Endothelial cell of umbilical vein (primary cell): Measurements from ENCODE around the gene CASP3. TPM values are rescaled to one million over a fixed set of nuclear protein-coding genes. Genes with fewer than 3 reads are reported as not detected.
"Not testable (repeated sequence)": the region's sequence is repeated elsewhere in the genome, so short reads cannot be mapped to it uniquely, and the experiment has no call there.

Experiments used
- BruUV-seq: library from RNA; stranded (reverse); fragments of 400-500 nt; replicated peaks from 2 replicates; lab custom pipeline; 2021; lab: Mats Ljungman, UMichigan
- CTCF ChIA-PET: fragments of 300-600, 350-600 bp; sonication (Branson Sonifier 250); formaldehyde crosslinking; loops from one replicate; lab custom pipeline; 2021; ENCODE audit warnings: antibody characterized with exemption, inconsistent platforms; lab: Charles Lee
- POLR2A ChIA-PET: fragments of 300-600, 350-600 bp; sonication (Branson Sonifier 250); formaldehyde crosslinking; loops from one replicate; lab custom pipeline; 2021; ENCODE audit warnings: antibody characterized with exemption, inconsistent platforms; lab: Charles Lee
- DNase-seq: peaks from one replicate; pipeline ENCODE4 v3.0.0-alpha.2; 2011; ENCODE audit warnings: low read depth, low spot score
- FAIRE-seq: peaks from 2 replicates; lab custom pipeline; 2011; peaks lifted over from hg19 to GRCh38; lab: Jason Lieb, UNC
- H2AFZ ChIP-seq: 2 replicates; pipeline ENCODE4 v1.6.0; 2012; ENCODE audit warnings: low read depth, low read length, control low read depth, inconsistent platforms
- H3K27ac ChIP-seq: 2 replicates; pipeline ENCODE4 v1.5.1; 2011; ENCODE audit warnings: low read depth, mild to moderate bottlenecking, control low read depth, low read length, moderate library complexity; ENCODE audit not compliant: insufficient read depth
- H3K27me3 ChIP-seq, 2 experiments: 2 replicates each; pipeline versions ENCODE4 v1.6.0 to v1.6.1; 2011; ENCODE audit warnings: low read length in 2 of 2, mixed read lengths in 1 of 2; ENCODE audit not compliant: control insufficient read depth in 2 of 2, insufficient read depth in 2 of 2
- H3K36me3 ChIP-seq, 2 experiments: 2 replicates in 1 of 2; 3 replicates in 1 of 2; pipeline ENCODE4 v1.5.1; 2011; ENCODE audit warnings: low read length in 2 of 2, mild to moderate bottlenecking in 1 of 2, moderate library complexity in 1 of 2; ENCODE audit not compliant: control insufficient read depth in 2 of 2, insufficient read depth in 2 of 2; ENCODE audit errors: extremely low read depth in 1 of 2
- H3K4me1 ChIP-seq: 3 replicates; pipeline ENCODE4 v1.5.1; 2011; ENCODE audit warnings: mild to moderate bottlenecking, low read length; ENCODE audit not compliant: control insufficient read depth, insufficient read depth; ENCODE audit errors: extremely low read depth
- H3K4me2 ChIP-seq: 2 replicates; pipeline ENCODE4 v1.6.1; 2011; ENCODE audit warnings: low read length, control low read depth, mixed read lengths; ENCODE audit not compliant: insufficient read depth
- H3K4me3 ChIP-seq, 3 experiments: fragments of 200-600 bp in 1 of 3; sonication (generic), shearing (Covaris generic) in 1 of 3; replicated peaks in 1 of 3; 2 replicates each; pipeline ENCODE4 v1.5.1; 2011 to 2016; ENCODE audit warnings: control low read depth in 3 of 3, low read length in 3 of 3, mild to moderate bottlenecking in 2 of 3, inconsistent platforms in 1 of 3, low read depth in 1 of 3, moderate library complexity in 1 of 3; ENCODE audit not compliant: insufficient read depth in 1 of 3
- H3K79me2 ChIP-seq: 2 replicates; pipeline ENCODE4 v1.6.0; 2012; ENCODE audit warnings: low read length, inconsistent platforms; ENCODE audit not compliant: control insufficient read depth, insufficient read depth
- H3K9ac ChIP-seq: replicated peaks from 2 replicates; pipeline ENCODE3; 2011; ENCODE audit warnings: low read length, control low read depth; ENCODE audit not compliant: insufficient read depth; ENCODE audit errors: extremely low read depth
- H3K9me1 ChIP-seq: replicated peaks from 3 replicates; pipeline ENCODE4 v1.6.0; 2011; ENCODE audit warnings: mild to moderate bottlenecking, low read length; ENCODE audit not compliant: control insufficient read depth, insufficient read depth; ENCODE audit errors: extremely low read depth
- H3K9me3 ChIP-seq: replicated peaks from 2 replicates; pipeline ENCODE4 v1.5.1; 2012; ENCODE audit warnings: low read length, inconsistent platforms; ENCODE audit not compliant: control insufficient read depth, insufficient read depth
- H4K20me1 ChIP-seq: replicated peaks from 2 replicates; pipeline ENCODE3; 2011; ENCODE audit warnings: mild to moderate bottlenecking, low read length; ENCODE audit not compliant: control insufficient read depth, insufficient read depth; ENCODE audit errors: extremely low read depth
- EZH2 ChIP-seq: IDR thresholded peaks from 2 replicates; pipeline ENCODE4 v1.6.1; 2012; ENCODE audit warnings: borderline replicate concordance, low read depth, mild to moderate bottlenecking, moderate library complexity, low read length, inconsistent platforms; ENCODE audit not compliant: severe bottlenecking
- FOS ChIP-seq: IDR thresholded peaks from 2 replicates; pipeline ENCODE4 v1.6.1; 2011; ENCODE audit warnings: mild to moderate bottlenecking, low read length, moderate library complexity, borderline replicate concordance; ENCODE audit not compliant: insufficient read depth
- GATA2 ChIP-seq: IDR thresholded peaks from 2 replicates; pipeline ENCODE4 v1.7.0; 2011; ENCODE audit warnings: low read depth, mild to moderate bottlenecking, moderate library complexity, mixed read lengths, low read length; ENCODE audit not compliant: insufficient read length, insufficient read depth
- JUN ChIP-seq: IDR thresholded peaks from 2 replicates; pipeline ENCODE4 v1.6.1; 2011; ENCODE audit warnings: borderline replicate concordance, low read depth; ENCODE audit not compliant: insufficient read length, insufficient read depth
- MYC ChIP-seq: IDR thresholded peaks from one replicate; pipeline ENCODE4 v1.6.1; 2011; ENCODE audit warnings: mild to moderate bottlenecking, low read depth, low read length
- POLR2AphosphoS5 ChIP-seq: IDR thresholded peaks from 2 replicates; pipeline ENCODE4 v1.6.1; 2012; ENCODE audit warnings: low read depth, mild to moderate bottlenecking, control low read depth, low read length, moderate library complexity; ENCODE audit not compliant: insufficient read depth
- dilution Hi-C: fragments of 300-500 bp; cut with MboI; formaldehyde crosslinking; loops from one replicate; pipeline ENCODE4 v1.15.0; 2019; ENCODE audit warnings: low sequenced_read_pairs; ENCODE audit not compliant: extremely low pct_ligation_motif_present
- intact Hi-C: fragments of 100-400 bp; cut with micrococcal nuclease; formaldehyde crosslinking; loops from one replicate; pipeline ENCODE4 v1.10.0; 2022
- polyA plus RNA-seq, 4 experiments: library from polyadenylated mRNA; depleted of rRNA in 3 of 4; stranded (reverse) in 3 of 4; unstranded in 1 of 4; fragments of >200 nt; gene quantifications; 2 replicates each; pipeline versions ENCODE4 v1.2.1 to v1.2.3, GENCODE V29; 2011 to 2012; ENCODE audit warnings: missing spikeins in 1 of 4
- total RNA-seq: library from RNA; stranded (reverse); gene quantifications from 2 replicates; pipeline ENCODE4 v1.2.3, GENCODE V29; 2021
- TF ChIP-seq, protein P1 (sequence below): IDR thresholded peaks from 2 replicates; pipeline ENCODE4 v1.6.1; 2011; ENCODE audit not compliant: insufficient read depth, insufficient read length

CASP3 gene
- total and polyA plus RNA-seq, 2 donors (not counting 3 experiments of a cell fraction or from before 2014, with no cell fraction given), result 26.0 to 54.5 TPM

DNA sequence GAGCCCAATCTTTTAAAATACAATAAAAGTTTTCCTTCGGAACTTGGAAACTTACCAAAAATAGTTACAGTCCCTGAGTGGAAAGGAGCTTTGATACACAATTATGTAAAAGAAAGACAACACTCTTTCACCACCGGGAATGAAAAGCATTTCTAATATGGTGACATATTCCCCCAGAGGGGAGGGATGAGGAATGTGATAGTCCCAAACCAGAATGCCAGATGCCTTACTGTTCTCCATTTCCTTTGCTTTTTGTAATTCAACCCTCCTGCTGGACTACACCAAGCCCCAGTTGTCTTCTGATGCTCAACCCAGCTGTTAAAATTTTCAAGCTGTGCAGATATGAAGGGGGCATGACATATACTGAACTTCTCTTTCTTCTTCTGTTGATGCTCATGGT is 4.4 kb upstream of the CASP3 start:
- H3K9ac ChIP-seq, result no peak overlapping the region
- FAIRE-seq (no peak), DNase-seq (no peak)
- ChIA-PET CTCF (interaction anchor here (1.0 to 1.5 kb wide), 3 partner anchors 9 to 92 kb away, joined by 3 to 4 read pairs (median 3); no protein-coding TSS in a partner anchor), POLR2A (no interaction called here)
- TF ChIP-seq POLR2AphosphoS5 (no peak), JUN (no peak), MYC (no peak), EZH2 (no peak), GATA2 (no peak), FOS (no peak)
- TF ChIP-seq, protein P1, sequence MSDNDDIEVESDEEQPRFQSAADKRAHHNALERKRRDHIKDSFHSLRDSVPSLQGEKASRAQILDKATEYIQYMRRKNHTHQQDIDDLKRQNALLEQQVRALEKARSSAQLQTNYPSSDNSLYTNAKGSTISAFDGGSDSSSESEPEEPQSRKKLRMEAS, result no peak
- dilution Hi-C loops (no loop called here), intact Hi-C loops (loop anchor here (10.0 kb wide), 1 partner anchor 351 kb away; no protein-coding TSS in a partner anchor)
- no peak overlapping the region for H3K4me3 ChIP-seq
- no peaks in the 10 kb centered on the region for H3K9me1 ChIP-seq
- no peaks in the 10 kb centered on the region for H3K36me3 ChIP-seq
- H2AFZ ChIP-seq, result no peak overlapping the region
- peaks cover 14% of the 10 kb centered on the region for H3K79me2 ChIP-seq
- no peaks in the 10 kb centered on the region for H4K20me1 ChIP-seq
- peaks cover 7% of the 10 kb centered on the region for H3K4me1 ChIP-seq
- no peaks in the 10 kb centered on the region for H3K9me3 ChIP-seq
- H3K27me3 ChIP-seq, result no peaks in the 10 kb centered on the region
- no peak overlapping the region for H3K27ac ChIP-seq
- no TSS peak for BruUV-seq
- H3K4me2 ChIP-seq, result no peak overlapping the region

DNA sequence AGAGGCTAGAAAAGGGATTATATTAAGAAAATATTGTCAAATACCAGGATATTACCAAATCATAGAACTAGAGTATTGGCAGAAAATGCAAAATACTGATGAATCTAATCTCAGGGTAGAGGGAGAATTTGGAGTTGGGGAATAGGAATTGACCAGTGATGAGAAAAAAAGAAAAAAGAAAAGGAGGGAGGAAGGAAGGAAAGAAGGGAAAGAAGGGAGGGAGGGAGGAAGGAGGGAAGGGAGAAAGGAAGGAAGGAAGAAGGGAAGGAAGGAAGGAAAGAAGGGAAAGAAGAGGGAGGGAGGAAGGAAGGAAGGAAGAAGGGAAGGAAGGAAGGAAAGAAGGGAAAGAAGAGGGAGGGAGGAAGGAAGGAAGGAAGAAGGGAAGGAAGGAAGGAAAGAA is 3.4 kb upstream of the CASP3 start:
- intact Hi-C loops, result loop anchor here (10.0 kb wide), 1 partner anchor 352 kb away; no protein-coding TSS in a partner anchor
- H4K20me1 ChIP-seq, H3K9me1 ChIP-seq, BruUV-seq, H2AFZ ChIP-seq, H3K27me3 ChIP-seq, POLR2A ChIA-PET, H3K9ac ChIP-seq, H3K4me2 ChIP-seq, H3K36me3 ChIP-seq, H3K4me3 ChIP-seq, FAIRE-seq, dilution Hi-C loops, H3K27ac ChIP-seq, DNase-seq, H3K9me3 ChIP-seq, CTCF ChIA-PET: not testable (repeated sequence)
- H3K4me1 ChIP-seq, result peaks cover 10% of the 10 kb centered on the region
- peaks cover 24% of the 10 kb centered on the region for H3K79me2 ChIP-seq
